Stomach (tissue), 9 donors: ENCODE results near the gene KLHDC7A. TPM values are rescaled to one million over a fixed set of nuclear protein-coding genes. Genes with fewer than 3 reads are reported as not detected.

Experiments
- DNase-seq, 2 donors: peaks; one replicate each; pipeline versions ENCODE4 v3.0.0 to v3.0.0-alpha.2; 2013 to 2019
- H3K27ac ChIP-seq, 5 donors: fragments of 200-600 bp in 4 of 5; sonication (generic) in 4 of 5; one replicate each; pipeline ENCODE4 v1.5.1; 2013 to 2019; ENCODE audit warnings: mild to moderate bottlenecking in 1 of 5, moderate library complexity in 1 of 5
- H3K27me3 ChIP-seq, 3 donors: fragments of 200-600 bp; sonication (generic); one replicate each; pipeline ENCODE4 v1.5.1; 2017 to 2019; ENCODE audit warnings: mixed run types in 1 of 3
- H3K36me3 ChIP-seq, 4 donors: fragments of 200-600 bp; sonication (generic); 1 replicate in 3 of 4; 2 replicates in 1 of 4; pipeline ENCODE4 v1.5.1; 2016 to 2019
- H3K4me1 ChIP-seq, 4 donors: fragments of 200-600 bp; sonication (generic); one replicate each; pipeline ENCODE4 v1.5.1; 2016 to 2019
- H3K4me3 ChIP-seq, 4 donors: fragments of 200-600 bp; sonication (generic) in 3 of 4; one replicate each; pipeline ENCODE4 v1.5.1; 2016 to 2019; ENCODE audit warnings: mild to moderate bottlenecking in 1 of 4
- H3K9me3 ChIP-seq, 4 donors: fragments of 200-600 bp; sonication (generic); one replicate each; pipeline ENCODE4 v1.5.1; 2016 to 2019
- CTCF ChIP-seq, 7 experiments: fragments of 450-650 bp in 4 of 7; fragments of 200-600 bp in 3 of 7; sonication (generic) in 3 of 7; IDR thresholded peaks; one replicate each; pipeline ENCODE4 v1.5.1; 2016 to 2019; ENCODE audit warnings: antibody characterized with exemption in 7 of 7, control low read depth in 2 of 7, mild to moderate bottlenecking in 1 of 7
- EP300 ChIP-seq: sonication (generic); formaldehyde crosslinking; IDR thresholded peaks from one replicate; pipeline ENCODE4 v1.6.1; 2017; ENCODE audit warnings: antibody characterized with exemption
- POLR2A ChIP-seq, 4 donors: fragments of 450-650 bp; IDR thresholded peaks; one replicate each; pipeline ENCODE4 v1.6.1; 2016; ENCODE audit warnings: antibody characterized with exemption in 4 of 4, control low read depth in 2 of 4, mild to moderate bottlenecking in 1 of 4, moderate library complexity in 1 of 4
- POLR2AphosphoS5 ChIP-seq, 3 donors: sonication (generic); formaldehyde crosslinking; IDR thresholded peaks; one replicate each; pipeline ENCODE4 v1.6.1; 2016; ENCODE audit warnings: antibody characterized with exemption in 3 of 3
- WGBS, 5 donors: extraction: QIAGEN DNeasy Blood & Tissue Kit in 3 of 5; methylation state at CpG; one replicate each; pipeline versions ENCODE4 v1.1.5 to v1.1.7; 2013 to 2018; 5-methylcytosine and 5-hydroxymethylcytosine counted together
- intact Hi-C: fragments of 100-400 bp; cut with DNase I; formaldehyde crosslinking; loops from one replicate; pipeline ENCODE4 v1.15.1; 2023; ENCODE audit warnings: low total_unique reads
- polyA plus RNA-seq, 3 donors: library from polyadenylated mRNA; stranded (reverse); fragments of 200-250 nt; gene quantifications; one replicate each; pipeline ENCODE4 v1.2.3, GENCODE V29; 2013
- small RNA-seq, 4 donors: library from RNA; depleted of rRNA; stranded (forward); fragments of <200 nt; gene quantifications; one replicate each; pipeline ENCODE3, GENCODE V24; 2016
- total RNA-seq, 5 donors: library from RNA; depleted of rRNA; stranded (reverse); fragments of >200 nt; gene quantifications; one replicate each; pipeline versions ENCODE4 v1.1.0 to v1.2.3, GENCODE V29; 2014 to 2016
- donor health status: healthy with polysubstance abuse.
- donor health status: Bipolar disorder and iron deficiency.
- donor health status: healthy.

Gene KLHDC7A
- total and polyA plus RNA-seq, 8 donors: 0.29 to 8.9 (median 1.9) TPM

- H3K4me3 ChIP-seq: no peak overlapping the region
- DNase-seq: no peak
- no peak for TF ChIP-seq POLR2A (IDR thresholded peaks at IDR 0.05)
- no peak for TF ChIP-seq CTCF (IDR thresholded peaks at IDR 0.05)
- intact Hi-C loops: no loop called here
- no peaks in the 10 kb centered on the region for H3K9me3 ChIP-seq
- no peaks in the 10 kb centered on the region for H3K36me3 ChIP-seq
- peaks cover 0 to 15% (median 7%) of the 10 kb centered on the region in 4 donors for H3K4me1 ChIP-seq
- H3K27me3 ChIP-seq: peaks cover 0 to 41% (median 0%) of the 10 kb centered on the region in 3 donors
- 83 to 91% (median 88%) methylated on average over 5 to 8 of the region's 8 CpGs for WGBS, 5 donors
- H3K27ac ChIP-seq: no peak overlapping the region
Observed at GRCh38 chr1:18532390-18533170, 51.9 kb downstream of the KLHDC7A start.

DNA sequence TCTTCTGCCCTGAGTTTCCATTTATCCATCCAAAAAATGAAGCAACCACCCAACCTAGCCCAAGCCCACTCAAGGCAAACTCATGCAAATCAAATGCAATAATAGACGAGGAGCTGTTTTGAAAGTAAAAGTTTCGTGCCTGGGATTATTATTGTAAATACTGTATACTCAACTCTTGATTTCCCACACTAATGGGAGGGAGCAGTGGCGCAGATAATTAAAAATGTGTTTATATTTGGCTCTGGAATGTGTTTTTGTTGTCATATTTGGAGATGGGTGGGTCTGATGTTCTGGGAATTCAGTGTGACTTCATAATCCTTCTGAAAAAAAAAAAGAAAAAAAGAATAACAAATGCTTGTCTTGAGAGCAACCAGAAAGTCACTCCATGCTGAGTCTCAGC, 52.5 kb downstream of the KLHDC7A start:
- H3K27me3 ChIP-seq: peaks cover 0 to 48% (median 0%) of the 10 kb centered on the region in 3 donors
- no peak for DNase-seq
- no peak overlapping the region for H3K4me3 ChIP-seq
- TF ChIP-seq EP300: no peak
- TF ChIP-seq POLR2A (IDR thresholded peaks at IDR 0.05): no peak
- no peak for TF ChIP-seq CTCF (IDR thresholded peaks at IDR 0.05)
- no peak for TF ChIP-seq POLR2AphosphoS5 (IDR thresholded peaks at IDR 0.05)
- H3K36me3 ChIP-seq: no peaks in the 10 kb centered on the region
- H3K27ac ChIP-seq: no peak overlapping the region
- intact Hi-C loops: no loop called here
- peaks cover 0 to 15% (median 7%) of the 10 kb centered on the region in 4 donors for H3K4me1 ChIP-seq
- H3K9me3 ChIP-seq: no peaks in the 10 kb centered on the region
- 39 to 69% (median 54%) methylated on average over 3 of the region's 3 CpGs for WGBS, 5 donors

GRCh38 chr1:18534810-18535205, 54.1 kb downstream of the KLHDC7A start:
- TF ChIP-seq EP300 (no peak), CTCF (IDR thresholded peaks at IDR 0.05) (no peak), POLR2AphosphoS5 (IDR thresholded peaks at IDR 0.05) (no peak), POLR2A (IDR thresholded peaks at IDR 0.05) (no peak)
- Histone ChIP-seq H3K36me3 (no peaks in the 10 kb centered on the region), H3K27me3 (peaks cover 0 to 61% (median 0%) of the 10 kb centered on the region in 3 donors), H3K27ac (no peak overlapping the region), H3K9me3 (no peaks in the 10 kb centered on the region), H3K4me3 (no peak overlapping the region), H3K4me1 (peaks cover 0 to 25% (median 7%) of the 10 kb centered on the region in 4 donors)
- WGBS, 5 donors: 56 to 70% (median 59%) methylated on average over 6 of the region's 6 CpGs
- no peak for DNase-seq
- intact Hi-C loops: no loop called here

Small RNA genes lying within 50 kb of the gene (small RNA-seq; reads per million reads assigned to genes)
- gene DYNLL1P3: 0 reads per million in 4 donors

Other genes with a start within 250 kb of the KLHDC7A start
- not detected for gene PAX7, start 149.9 kb downstream of the KLHDC7A start, total RNA-seq
- gene PAX7, start 149.9 kb downstream of the KLHDC7A start, polyA plus RNA-seq: not detected